H1 (cell line): ENCODE results near the gene PHF10. TPM values are rescaled to one million over a fixed set of nuclear protein-coding genes. Genes with fewer than 3 reads are reported as not detected.

Source experiments
- CTCF ChIA-PET: fragments of 300-600 bp; sonication (Branson Sonifier 250); formaldehyde crosslinking; loops from one replicate; lab custom pipeline; 2021; ENCODE audit not compliant: partially characterized antibody; lab: Charles Lee
- POLR2A ChIA-PET: fragments of 300-600 bp; sonication (Branson Sonifier 250); formaldehyde crosslinking; loops from one replicate; lab custom pipeline; 2021; ENCODE audit warnings: inconsistent platforms; ENCODE audit not compliant: partially characterized antibody; lab: Charles Lee
- DNase-seq, 2 experiments: peaks; one replicate each; pipeline versions ENCODE4 v3.0.0 to v3.0.0-alpha.2; 2010 to 2022; ENCODE audit warnings: low spot score in 2 of 2, low read depth in 1 of 2, mixed read lengths in 1 of 2
- FAIRE-seq: peaks from 2 replicates; lab custom pipeline; 2011; peaks lifted over from hg19 to GRCh38; lab: Jason Lieb, UNC
- H2AFZ ChIP-seq: 2 replicates; pipeline ENCODE4 v1.8.1; 2012; ENCODE audit warnings: low read length, inconsistent platforms
- H2AK5ac ChIP-seq: 2 replicates; pipeline ENCODE4 v1.6.1; 2013; ENCODE audit warnings: low read depth, low read length
- H2BK120ac ChIP-seq: replicated peaks from 2 replicates; pipeline ENCODE3; 2013; ENCODE audit warnings: low read depth, low read length, inconsistent platforms
- H2BK12ac ChIP-seq: 2 replicates; pipeline ENCODE4 v1.6.1; 2013; ENCODE audit warnings: low read depth, low read length
- H2BK15ac ChIP-seq: 2 replicates; pipeline ENCODE4 v1.6.1; 2013; ENCODE audit warnings: low read length
- H2BK20ac ChIP-seq: 2 replicates; pipeline ENCODE4 v1.6.1; 2013; ENCODE audit warnings: low read length
- H2BK5ac ChIP-seq: 2 replicates; pipeline ENCODE4 v1.6.1; 2013; ENCODE audit warnings: low read depth, low read length
- H3K14ac ChIP-seq: 2 replicates; pipeline ENCODE4 v1.6.1; 2013; ENCODE audit warnings: inconsistent platforms; ENCODE audit not compliant: insufficient read length
- H3K18ac ChIP-seq: 2 replicates; pipeline ENCODE4 v1.6.1; 2013; ENCODE audit warnings: low read length; ENCODE audit errors: extremely low read depth
- H3K23ac ChIP-seq: 2 replicates; pipeline ENCODE4 v1.6.1; 2013; ENCODE audit warnings: inconsistent platforms; ENCODE audit not compliant: insufficient read length
- H3K23me2 ChIP-seq: 2 replicates; pipeline ENCODE4 v1.6.1; 2013; ENCODE audit warnings: low read depth, low read length
- H3K27ac ChIP-seq: 2 replicates; pipeline ENCODE4 v1.6.1; 2011; ENCODE audit warnings: low read depth, low read length, inconsistent platforms
- H3K27me3 ChIP-seq, 4 experiments: replicated peaks in 1 of 4; 1 replicate in 1 of 4; 2 replicates in 3 of 4; pipeline versions ENCODE4 v1.6.1 to v1.8.1; 2011 to 2013; ENCODE audit warnings: low read length in 3 of 4, mild to moderate bottlenecking in 3 of 4, inconsistent platforms in 2 of 4, mixed read lengths in 2 of 4, moderate library complexity in 1 of 4; ENCODE audit not compliant: control insufficient read depth in 3 of 4, insufficient read depth in 3 of 4; ENCODE audit errors: extremely low read depth in 1 of 4
- H3K36me3 ChIP-seq, 4 experiments: 2 replicates each; pipeline versions ENCODE4 v1.6.1 to v1.8.1; 2011 to 2013; ENCODE audit warnings: mild to moderate bottlenecking in 4 of 4, low read length in 3 of 4, moderate library complexity in 2 of 4, control low read depth in 1 of 4, inconsistent platforms in 1 of 4; ENCODE audit not compliant: insufficient read depth in 4 of 4, control insufficient read depth in 2 of 4
- H3K4ac ChIP-seq: replicated peaks from 2 replicates; pipeline ENCODE3; 2013; ENCODE audit warnings: low read length, low read depth, mixed read lengths, inconsistent platforms; ENCODE audit not compliant: insufficient read length
- H3K4me1 ChIP-seq, 4 experiments: replicated peaks in 1 of 4; 1 replicate in 1 of 4; 2 replicates in 3 of 4; pipeline versions ENCODE4 v1.6.1 to v1.8.1; 2011 to 2013; ENCODE audit warnings: low read length in 3 of 4, inconsistent platforms in 2 of 4, mixed read lengths in 1 of 4; ENCODE audit not compliant: insufficient read depth in 4 of 4, control insufficient read depth in 3 of 4
- H3K4me2 ChIP-seq, 2 experiments: 2 replicates each; pipeline versions ENCODE4 v1.6.1 to v1.8.1; 2011 to 2013; ENCODE audit warnings: low read depth in 2 of 2, low read length in 2 of 2, control low read depth in 1 of 2, inconsistent platforms in 1 of 2, mild to moderate bottlenecking in 1 of 2; ENCODE audit not compliant: insufficient read depth in 1 of 2
- H3K4me3 ChIP-seq, 4 experiments: fragments of 200-600, 300-600 bp in 1 of 4; sonication (generic), shearing (Covaris generic), sonication (Bioruptor Twin) in 1 of 4; 2 replicates each; pipeline versions ENCODE4 v1.5.1 to v1.8.1; 2011 to 2016; ENCODE audit warnings: low read length in 4 of 4, low read depth in 3 of 4, control low read depth in 2 of 4, inconsistent platforms in 2 of 4, mild to moderate bottlenecking in 2 of 4, mixed read lengths in 1 of 4, moderate library complexity in 1 of 4; ENCODE audit not compliant: insufficient read depth in 2 of 4; ENCODE audit errors: extremely low read depth in 1 of 4
- H3K56ac ChIP-seq: replicated peaks from 2 replicates; pipeline ENCODE3; 2013; ENCODE audit warnings: low read depth, mild to moderate bottlenecking, mixed read lengths, low read length, inconsistent platforms; ENCODE audit not compliant: insufficient read length
- H3K79me1 ChIP-seq: 2 replicates; pipeline ENCODE4 v1.6.1; 2013; ENCODE audit warnings: low read depth, low read length, control low read depth
- H3K79me2 ChIP-seq, 2 experiments: 2 replicates each; pipeline versions ENCODE4 v1.6.1 to v1.8.1; 2012 to 2013; ENCODE audit warnings: low read length in 2 of 2, mild to moderate bottlenecking in 2 of 2, inconsistent platforms in 1 of 2; ENCODE audit not compliant: insufficient read depth in 2 of 2, control insufficient read depth in 1 of 2
- H3K9ac ChIP-seq, 4 experiments: replicated peaks in 1 of 4; 1 replicate in 1 of 4; 2 replicates in 3 of 4; pipeline versions ENCODE4 v1.6.1 to v1.8.1; 2011 to 2013; ENCODE audit warnings: low read depth in 3 of 4, low read length in 3 of 4, control low read depth in 2 of 4, mild to moderate bottlenecking in 2 of 4, moderate library complexity in 2 of 4, inconsistent platforms in 1 of 4; ENCODE audit errors: extremely low read depth in 1 of 4
- H3K9me3 ChIP-seq, 2 experiments: 2 replicates each; pipeline versions ENCODE4 v1.6.1 to v1.8.1; 2012 to 2013; ENCODE audit warnings: mild to moderate bottlenecking in 2 of 2, moderate library complexity in 2 of 2, control low read depth in 1 of 2, inconsistent platforms in 1 of 2, low read depth in 1 of 2, low read length in 1 of 2, mixed read lengths in 1 of 2; ENCODE audit not compliant: insufficient read depth in 2 of 2
- H4K20me1 ChIP-seq, 2 experiments: replicated peaks in 1 of 2; 2 replicates each; pipeline versions ENCODE3 to v1.8.1; 2011 to 2013; ENCODE audit warnings: inconsistent platforms in 2 of 2, low read length in 2 of 2, mild to moderate bottlenecking in 1 of 2; ENCODE audit not compliant: insufficient read depth in 2 of 2, control insufficient read depth in 1 of 2
- H4K5ac ChIP-seq: 2 replicates; pipeline ENCODE4 v1.6.1; 2013; ENCODE audit warnings: low read length, low read depth, mixed read lengths, inconsistent platforms; ENCODE audit not compliant: insufficient read length
- H4K8ac ChIP-seq: 2 replicates; pipeline ENCODE4 v1.8.0; 2013; ENCODE audit warnings: mild to moderate bottlenecking, moderate library complexity, low read length, inconsistent platforms; ENCODE audit not compliant: insufficient read depth; ENCODE audit errors: extremely low read depth
- H4K91ac ChIP-seq: replicated peaks from 2 replicates; pipeline ENCODE3; 2013; ENCODE audit warnings: low read length, mixed read lengths, inconsistent platforms; ENCODE audit not compliant: insufficient read length
- CHD1 ChIP-seq: IDR thresholded peaks from 2 replicates; pipeline ENCODE4 v1.6.1; 2012; ENCODE audit warnings: low read depth, low read length, improper control_type of control experiment
- SUZ12 ChIP-seq: fragments of 200-600 bp; sonication (generic); IDR thresholded peaks from 2 replicates; pipeline ENCODE4 v1.6.1; 2012; ENCODE audit warnings: mild to moderate bottlenecking, inconsistent platforms, low read length, moderate library complexity, mixed read lengths
- WGBS, 2 experiments: shearing (Covaris generic) in 1 of 2; methylation state at CpG; one replicate each; pipeline versions ENCODE4 v1.1.6 to v1.1.7; 2013 to 2015; ENCODE audit warnings: low lambda C conversion rate in 2 of 2, mixed read lengths in 2 of 2, inconsistent platforms in 1 of 2, low coverage in 1 of 2, missing lambda C conversion rate in 1 of 2; ENCODE audit not compliant: insufficient replicate concordance in 2 of 2, insufficient coverage in 1 of 2, insufficient read length in 1 of 2; ENCODE audit errors: extremely low coverage in 1 of 2, missing lambda C conversion rate in 1 of 2; 5-methylcytosine and 5-hydroxymethylcytosine counted together
- polyA plus RNA-seq, 7 experiments: library from polyadenylated mRNA; depleted of rRNA in 3 of 7; stranded (reverse) in 5 of 7; unstranded in 2 of 7; fragments of >200 nt in 5 of 7; fragments of 200-250 nt in 2 of 7; gene quantifications; 1 replicate in 5 of 7; 2 replicates in 1 of 7; 4 replicates in 1 of 7; pipeline versions ENCODE4 v1.2.1 to v1.2.3, GENCODE V29; 2011 to 2013; ENCODE audit warnings: missing spikeins in 2 of 7, mixed read lengths in 2 of 7
- total RNA-seq: library from RNA; stranded (reverse); fragmentation: NEBNext Ultra II Directional; extraction: Animal tissue kit (Norgen Biotek cat#: 25700); gene quantifications from 2 replicates; pipeline ENCODE4 v1.2.1, GENCODE V29; 2021

Gene PHF10
- total and polyA plus RNA-seq, 2 of the 8 experiments (the other 6 are each of a cell fraction or from before 2014, with no cell fraction given), result 15.6 to 51.1 TPM

GRCh38 chr6:169678342-169678741 lies 46.0 kb downstream of the PHF10 start:
- Histone ChIP-seq H3K4me2 (no peak overlapping the region), H3K27ac (no peak overlapping the region), H3K14ac (no peak overlapping the region), H2BK15ac (no peak overlapping the region), H3K56ac (no peak overlapping the region), H4K8ac (no peak overlapping the region), H4K5ac (no peak overlapping the region), H2BK12ac (no peak overlapping the region), H4K91ac (no peak overlapping the region), H3K79me1 (peaks cover 4% of the 10 kb centered on the region; the same call in 1 of the 2 replicates), H4K20me1 (peaks cover 0 to 4% of the 10 kb centered on the region in 2 experiments), H3K79me2 (peaks cover 0 to 17% of the 10 kb centered on the region in 2 experiments; a peak in 2 of 4 replicates), H3K9me3 (no peaks in the 10 kb centered on the region), H2AFZ (no peak overlapping the region), H3K9ac (no peak overlapping the region), H3K4me1 (0 out of 7 replicates have a peak, but pooled peaks cover 0 to 2% (median 0%) of the 10 kb centered on the region in 4 experiments)
- POLR2A ChIA-PET, result interaction anchor here (1.2 kb wide), 1 partner anchor 12 kb away, joined by 4 read pairs; no protein-coding TSS in a partner anchor
- FAIRE-seq, result no peak
- WGBS, 2 experiments, result 95% methylated on average over 1 of the region's 1 CpG; no CpG with 5 or more reads in 1 of the 2 experiments
- TF ChIP-seq CHD1, result no peak
- no peak for TF ChIP-seq SUZ12
- TF ChIP-seq, all 59 proteins: peak for 0
- no peaks in the 10 kb centered on the region for H3K27me3 ChIP-seq
- H2BK20ac ChIP-seq, result no peak overlapping the region
- no peak overlapping the region for H3K4ac ChIP-seq
- no peak overlapping the region for H2AK5ac ChIP-seq
- DNase-seq, result no peak
- H2BK5ac ChIP-seq, result no peak overlapping the region
- no peak overlapping the region for H3K18ac ChIP-seq
- H3K23me2 ChIP-seq, result no peaks in the 10 kb centered on the region
- H3K4me3 ChIP-seq, result no peak overlapping the region
- H3K36me3 ChIP-seq, result peaks cover 0 to 17% (median 0%) of the 10 kb centered on the region in 4 experiments; a peak in 6 of 8 replicates
- no peak overlapping the region for H3K23ac ChIP-seq
- H2BK120ac ChIP-seq, result no peak overlapping the region
- CTCF ChIA-PET, result interaction anchor here (1.5 to 1.8 kb wide), 2 partner anchors 15 to 22 kb away, joined by 3 to 6 read pairs; no protein-coding TSS in a partner anchor
